Suprapubic skin (tissue), 4 donors: Measurements from ENCODE around the gene ZFR. TPM values are rescaled to one million over a fixed set of nuclear protein-coding genes. Genes with fewer than 3 reads are reported as not detected.
"Not testable (repeated sequence)": the region's sequence is repeated elsewhere in the genome, so short reads cannot be mapped to it uniquely, and the experiment has no call there.

Source experiments
- DNase-seq, 2 donors: peaks; one replicate each; pipeline ENCODE4 v3.0.0-alpha.2; 2019; ENCODE audit warnings: low spot score in 2 of 2
- H3K27ac ChIP-seq: fragments of 200-600 bp; sonication (generic); one replicate; pipeline ENCODE4 v1.5.1; 2019
- H3K27me3 ChIP-seq: fragments of 200-600 bp; sonication (generic); one replicate; pipeline ENCODE4 v1.5.1; 2019
- H3K36me3 ChIP-seq: fragments of 200-600 bp; sonication (generic); one replicate; pipeline ENCODE4 v1.5.1; 2019
- H3K4me1 ChIP-seq: fragments of 200-600 bp; sonication (generic); one replicate; pipeline ENCODE4 v1.5.1; 2019
- H3K4me3 ChIP-seq: fragments of 200-600 bp; sonication (generic); one replicate; pipeline ENCODE4 v1.5.1; 2019; ENCODE audit warnings: mild to moderate bottlenecking
- H3K9me3 ChIP-seq: fragments of 200-600 bp; sonication (generic); one replicate; pipeline ENCODE4 v1.5.1; 2019
- CTCF ChIP-seq, 2 donors: fragments of 200-600 bp in 1 of 2; fragments of 450-650 bp in 1 of 2; sonication (generic) in 1 of 2; IDR thresholded peaks; one replicate each; pipeline ENCODE4 v1.5.1; 2016 to 2019; ENCODE audit warnings: antibody characterized with exemption in 2 of 2, mild to moderate bottlenecking in 1 of 2, moderate library complexity in 1 of 2
- EP300 ChIP-seq: sonication (generic); formaldehyde crosslinking; IDR thresholded peaks from one replicate; pipeline ENCODE4 v1.6.1; 2017; ENCODE audit warnings: antibody characterized with exemption
- POLR2A ChIP-seq, 2 donors: fragments of 450-650 bp; IDR thresholded peaks; one replicate each; pipeline ENCODE4 v1.6.1; 2017; ENCODE audit warnings: antibody characterized with exemption in 2 of 2, mild to moderate bottlenecking in 2 of 2, moderate library complexity in 2 of 2
- POLR2AphosphoS5 ChIP-seq, 3 donors: sonication (generic); formaldehyde crosslinking; IDR thresholded peaks; one replicate each; pipeline ENCODE4 v1.6.1; 2017; ENCODE audit warnings: antibody characterized with exemption in 3 of 3
- WGBS: methylation state at CpG from one replicate; pipeline ENCODE4 v1.1.5; 2018; 5-methylcytosine and 5-hydroxymethylcytosine counted together
- total RNA-seq, 4 donors: library from RNA; depleted of rRNA; stranded (reverse); fragments of >200 nt; gene quantifications; one replicate each; pipeline ENCODE4 v1.1.0, GENCODE V29; 2016

Gene ZFR
- total RNA-seq, 4 donors from 2014 or later, result 49.0 to 66.8 (median 54.1) TPM

- Histone ChIP-seq H3K27me3 (no peaks in the 10 kb centered on the region), H3K9me3 (no peaks in the 10 kb centered on the region), H3K4me1 (no peaks in the 10 kb centered on the region), H3K4me3 (no peak overlapping the region), H3K27ac (no peak overlapping the region), H3K36me3 (no peaks in the 10 kb centered on the region)
- DNase-seq, result no peak
- TF ChIP-seq EP300 (no peak), POLR2A (IDR thresholded peaks at IDR 0.05) (no peak), POLR2AphosphoS5 (IDR thresholded peaks at IDR 0.05) (no peak), CTCF (IDR thresholded peaks at IDR 0.05) (no peak)
- 89% methylated on average over 2 of the region's 2 CpGs for WGBS
These were observed 16.2 kb upstream of the ZFR start for GRCh38 chr5:32460702-32461101.

- no peak for DNase-seq
- Histone ChIP-seq H3K27ac (no peak overlapping the region), H3K9me3 (no peaks in the 10 kb centered on the region), H3K27me3 (no peaks in the 10 kb centered on the region), H3K4me1 (no peaks in the 10 kb centered on the region), H3K36me3 (no peaks in the 10 kb centered on the region), H3K4me3 (no peak overlapping the region)
- WGBS, result 84% methylated on average over 4 of the region's 5 CpGs
- no peak for TF ChIP-seq EP300
- TF ChIP-seq POLR2A (IDR thresholded peaks at IDR 0.05), result no peak
- no peak for TF ChIP-seq CTCF (IDR thresholded peaks at IDR 0.05)
- TF ChIP-seq POLR2AphosphoS5 (IDR thresholded peaks at IDR 0.05), result no peak
These were observed 14.4 kb upstream of the ZFR start for GRCh38 chr5:32458880-32459495.

- Histone ChIP-seq H3K4me3 (no peak overlapping the region), H3K27ac (no peak overlapping the region), H3K4me1 (no peaks in the 10 kb centered on the region), H3K9me3 (no peaks in the 10 kb centered on the region), H3K36me3 (no peaks in the 10 kb centered on the region), H3K27me3 (peaks cover 2% of the 10 kb centered on the region)
- DNase-seq, result no peak
- WGBS, result 92% methylated on average over 6 of the region's 6 CpGs
- TF ChIP-seq CTCF (IDR thresholded peaks at IDR 0.05) (no peak), POLR2AphosphoS5 (IDR thresholded peaks at IDR 0.05) (no peak), POLR2A (IDR thresholded peaks at IDR 0.05) (no peak), EP300 (no peak)
These were observed 10.8 kb upstream of the ZFR start for GRCh38 chr5:32455311-32455710.

GRCh38 chr5:32454821-32455220 is 10.3 kb upstream of the ZFR start:
- Histone ChIP-seq H3K9me3 (no peaks in the 10 kb centered on the region), H3K4me1 (no peaks in the 10 kb centered on the region), H3K27me3 (peaks cover 4% of the 10 kb centered on the region), H3K4me3 (no peak overlapping the region), H3K27ac (no peak overlapping the region), H3K36me3 (no peaks in the 10 kb centered on the region)
- TF ChIP-seq CTCF (IDR thresholded peaks at IDR 0.05) (no peak), EP300 (no peak)
- WGBS, result 94% methylated on average over 5 of the region's 5 CpGs
- no peak for DNase-seq

- Histone ChIP-seq H3K36me3 (no peaks in the 10 kb centered on the region), H3K27ac (no peak overlapping the region), H3K4me3 (no peak overlapping the region), H3K9me3 (no peaks in the 10 kb centered on the region), H3K4me1 (no peaks in the 10 kb centered on the region), H3K27me3 (peaks cover 4% of the 10 kb centered on the region)
- WGBS, result 95% methylated on average over 5 of the region's 5 CpGs
- DNase-seq, result no peak
- TF ChIP-seq CTCF (IDR thresholded peaks at IDR 0.05) (no peak), POLR2AphosphoS5 (IDR thresholded peaks at IDR 0.05) (no peak), POLR2A (IDR thresholded peaks at IDR 0.05) (no peak), EP300 (no peak)
These were observed 9.4 kb upstream of the ZFR start for GRCh38 chr5:32453916-32454315.

- H3K4me1 ChIP-seq, result not testable (repeated sequence)
- WGBS, result 75% methylated on average over 6 of the region's 6 CpGs
These were observed 7.8 kb upstream of the ZFR start for GRCh38 chr5:32452316-32452715.

More at GRCh38 chr5:32452316-32452715, 7.8 kb upstream of the ZFR start:
- H3K9me3 ChIP-seq, H3K4me3 ChIP-seq, DNase-seq, H3K27me3 ChIP-seq, H3K36me3 ChIP-seq, H3K27ac ChIP-seq: not testable (repeated sequence)
